K562 (cell line): ENCODE results near the gene CHRNA9. TPM values are rescaled to one million over a fixed set of nuclear protein-coding genes. Genes with fewer than 3 reads are reported as not detected.

Experiments
- ATAC-seq: fragments of 200-7000 bp; cut with Tn5 transposase; 3 replicates; pipeline ENCODE4 v1.9.1; 2020; ENCODE audit warnings: moderate library complexity
- BruUV-seq: library from RNA; stranded (reverse); fragments of 400-500 nt; replicated peaks from 2 replicates; lab custom pipeline; 2021; lab: Mats Ljungman, UMichigan
- CTCF ChIA-PET: fragments of 300-600 bp; formaldehyde crosslinking; extraction: SDS; loops from one replicate; lab custom pipeline; 2021; ENCODE audit warnings: low intra/inter-chr PET ratio; lab: Yijun Ruan, JAX
- POLR2A ChIA-PET: fragments of 300-600, 350-650 bp; sonication (Branson Sonifier 250); formaldehyde crosslinking; extraction: SDS; loops from one replicate; lab custom pipeline; 2021; ENCODE audit warnings: antibody characterized with exemption, inconsistent platforms; lab: Yijun Ruan, JAX
- DNase-seq, 4 experiments: peaks; one replicate each; pipeline versions ENCODE4 v3.0.0 to v3.0.0-alpha.2; 2011 to 2018; ENCODE audit warnings: low spot score in 3 of 4, mixed read lengths in 3 of 4; ENCODE audit errors: extremely low read depth in 1 of 4
- FAIRE-seq: peaks from 2 replicates; lab custom pipeline; 2011; peaks lifted over from hg19 to GRCh38; lab: Jason Lieb, UNC
- H2AFZ ChIP-seq: 2 replicates; pipeline ENCODE4 v1.6.0; 2011; ENCODE audit warnings: low read depth, low read length, control low read depth, inconsistent platforms
- H3K27ac ChIP-seq: fragments of 200-600 bp; 3 replicates; pipeline ENCODE4 v1.8.0; 2011; ENCODE audit warnings: low read depth, mild to moderate bottlenecking, control low read depth, inconsistent platforms, low read length, moderate library complexity, mixed read lengths; ENCODE audit errors: extremely low read depth
- H3K27me3 ChIP-seq, 2 experiments: fragments of 300-600 bp in 1 of 2; 2 replicates in 1 of 2; 3 replicates in 1 of 2; pipeline versions ENCODE4 v1.6.0 to v1.8.0; 2011; ENCODE audit warnings: inconsistent platforms in 2 of 2, low read length in 2 of 2, mild to moderate bottlenecking in 1 of 2, mixed read lengths in 1 of 2, moderate library complexity in 1 of 2; ENCODE audit not compliant: control insufficient read depth in 2 of 2, insufficient read depth in 2 of 2
- H3K36me3 ChIP-seq: fragments of 300-600 bp; 3 replicates; pipeline ENCODE4 v1.8.0; 2011; ENCODE audit warnings: mild to moderate bottlenecking, low read length, inconsistent platforms; ENCODE audit not compliant: control insufficient read depth, insufficient read depth
- H3K4me1 ChIP-seq, 2 experiments: fragments of 200-600 bp in 1 of 2; replicated peaks in 1 of 2; 2 replicates in 1 of 2; 3 replicates in 1 of 2; pipeline versions ENCODE4 v1.5.1 to v1.8.0; 2011; ENCODE audit warnings: inconsistent platforms in 2 of 2, low read length in 2 of 2, mild to moderate bottlenecking in 1 of 2, mixed read lengths in 1 of 2, moderate library complexity in 1 of 2; ENCODE audit not compliant: control insufficient read depth in 2 of 2, insufficient read depth in 2 of 2
- H3K4me2 ChIP-seq: 2 replicates; pipeline ENCODE4 v1.6.1; 2011; ENCODE audit warnings: low read length, control low read depth, inconsistent platforms, mixed read lengths; ENCODE audit not compliant: insufficient read depth
- H3K4me3 ChIP-seq: fragments of 200-600 bp; sonication (generic), shearing (Covaris generic); 2 replicates; pipeline ENCODE4 v1.5.1; 2016; ENCODE audit warnings: control low read depth, inconsistent platforms
- H3K79me2 ChIP-seq: fragments of 200-600 bp; 3 replicates; pipeline ENCODE4 v1.8.0; 2011; ENCODE audit warnings: low read length, inconsistent platforms; ENCODE audit not compliant: control insufficient read depth, insufficient read depth
- H3K9ac ChIP-seq, 2 experiments: 2 replicates each; pipeline versions ENCODE4 v1.6.0 to v1.6.1; 2011; ENCODE audit warnings: low read depth in 2 of 2, low read length in 2 of 2, control low read depth in 1 of 2, inconsistent platforms in 1 of 2, mild to moderate bottlenecking in 1 of 2, mixed read lengths in 1 of 2; ENCODE audit not compliant: insufficient read depth in 1 of 2
- H3K9me1 ChIP-seq: one replicate; pipeline ENCODE4 v1.6.0; 2011; ENCODE audit warnings: inconsistent platforms, mild to moderate bottlenecking, low read length, moderate library complexity; ENCODE audit not compliant: control insufficient read depth, insufficient read depth
- H3K9me3 ChIP-seq: replicated peaks from 2 replicates; pipeline ENCODE4 v1.5.1; 2011; ENCODE audit warnings: low read depth, low read length, inconsistent platforms; ENCODE audit not compliant: control insufficient read depth, insufficient read depth
- H4K20me1 ChIP-seq: replicated peaks from 2 replicates; pipeline ENCODE4 v1.6.1; 2011; ENCODE audit warnings: low read length, inconsistent platforms, mixed read lengths; ENCODE audit not compliant: control insufficient read depth, insufficient read depth
- ZNF561 ChIP-seq: fragments of 450-650 bp; formaldehyde crosslinking; conservative IDR thresholded peaks from 2 replicates; pipeline ENCODE4 v1.4.0; 2020; ENCODE audit warnings: mild to moderate bottlenecking, moderate library complexity
- WGBS: fragments of 100-300 bp; shearing (Covaris generic); methylation state at CpG from one replicate; pipeline ENCODE4 v1.1.6; 2016; ENCODE audit warnings: low coverage, mixed read lengths; ENCODE audit not compliant: insufficient coverage; ENCODE audit errors: missing lambda C conversion rate; 5-methylcytosine and 5-hydroxymethylcytosine counted together
- in situ Hi-C: fragments of 300-500 bp; cut with MboI; formaldehyde crosslinking; loops from 4 replicates; pipeline ENCODE4 v1.15.0; 2018; ENCODE audit warnings: inconsistent platforms, mixed read lengths
- intact Hi-C: fragments of 100-400 bp; cut with micrococcal nuclease; formaldehyde crosslinking; loops from 2 replicates; pipeline ENCODE4 v1.14.2; 2022
- polyA plus RNA-seq, 8 experiments: library from polyadenylated mRNA; depleted of rRNA in 4 of 8; stranded (reverse) in 5 of 8; unstranded in 3 of 8; fragments of >200 nt; fragmentation: Nextera tagmentation in 2 of 8; fragmentation: Illumina TruSeq in 1 of 8; extraction: Ambion mirVana in 2 of 8; extraction: Trizol in 1 of 8; gene quantifications; 2 replicates each; pipeline versions ENCODE4 v1.2.1 to v1.2.3, GENCODE V29; 2011 to 2014; ENCODE audit warnings: inconsistent platforms in 1 of 8, missing spikeins in 1 of 8
- total RNA-seq, 7 experiments: library from RNA; depleted of rRNA in 6 of 7; stranded (reverse); fragments of >200 nt in 6 of 7; fragmentation: Illumina TruSeq in 2 of 7; extraction: Trizol in 2 of 7; gene quantifications; 2 replicates each; pipeline versions ENCODE4 v1.2.1 to v1.2.3, GENCODE V29; 2011 to 2021; ENCODE audit warnings: low replicate concordance in 1 of 7
- TF ChIP-seq, protein P1 (sequence below): conservative IDR thresholded peaks from 2 replicates; pipeline ENCODE4 v1.6.1; 2011; ENCODE audit warnings: low read depth, mild to moderate bottlenecking, low read length; ENCODE audit not compliant: control insufficient read depth
- TF ChIP-seq, protein P2 (sequence below): fragments of 450-650 bp; IDR thresholded peaks from 2 replicates; pipeline ENCODE4 v1.6.1; 2016; ENCODE audit warnings: low read depth

CHRNA9 gene
- total and polyA plus RNA-seq, 9 of the 15 experiments (the other 6 are each of a cell fraction or from before 2014, with no cell fraction given) = not detected

DNA sequence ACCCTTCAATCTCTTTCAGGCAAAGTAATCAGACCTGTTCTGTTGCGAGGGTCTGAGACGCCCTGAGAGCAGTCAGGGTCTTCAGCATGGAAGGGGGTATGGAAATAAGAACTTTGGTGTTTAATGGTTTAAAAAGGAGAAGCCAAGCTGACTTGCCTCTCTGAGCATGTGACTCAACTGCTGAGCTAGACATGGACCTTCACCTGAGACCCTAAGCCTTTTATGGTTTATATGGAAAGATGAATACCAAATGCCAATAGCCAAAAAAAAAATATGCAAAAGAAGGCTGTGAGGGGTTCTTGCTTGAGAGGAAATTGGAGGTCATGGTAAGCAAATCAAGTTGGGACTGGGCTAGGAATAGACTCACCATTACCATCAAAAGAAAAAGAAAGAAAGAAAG lies 30.6 kb downstream of the CHRNA9 start:
- no peaks in the 10 kb centered on the region for H3K79me2 ChIP-seq
- DNase-seq (no peak), ATAC-seq (no peak), FAIRE-seq (no peak)
- H3K9me1 ChIP-seq = no peaks in the 10 kb centered on the region
- H3K36me3 ChIP-seq = no peaks in the 10 kb centered on the region
- H2AFZ ChIP-seq = no peak overlapping the region
- no peak overlapping the region for H3K27ac ChIP-seq
- no peaks in the 10 kb centered on the region for H3K9me3 ChIP-seq
- BruUV-seq = no TSS peak
- no peaks in the 10 kb centered on the region for H3K4me1 ChIP-seq
- 0% methylated on average over 2 of the region's 2 CpGs for WGBS
- ChIA-PET CTCF (no interaction called here), POLR2A (no interaction called here)
- peaks cover 24 to 35% of the 10 kb centered on the region in 2 experiments for H3K27me3 ChIP-seq
- no peak overlapping the region for H3K4me3 ChIP-seq
- in situ Hi-C loops (no loop called here), intact Hi-C loops (no loop called here)
- H4K20me1 ChIP-seq = no peaks in the 10 kb centered on the region
- no peak overlapping the region for H3K4me2 ChIP-seq
- H3K9ac ChIP-seq = no peak overlapping the region
- TF ChIP-seq ZNF561 (CRISPR knock-in tag) = no peak
- TF ChIP-seq, protein P1, sequence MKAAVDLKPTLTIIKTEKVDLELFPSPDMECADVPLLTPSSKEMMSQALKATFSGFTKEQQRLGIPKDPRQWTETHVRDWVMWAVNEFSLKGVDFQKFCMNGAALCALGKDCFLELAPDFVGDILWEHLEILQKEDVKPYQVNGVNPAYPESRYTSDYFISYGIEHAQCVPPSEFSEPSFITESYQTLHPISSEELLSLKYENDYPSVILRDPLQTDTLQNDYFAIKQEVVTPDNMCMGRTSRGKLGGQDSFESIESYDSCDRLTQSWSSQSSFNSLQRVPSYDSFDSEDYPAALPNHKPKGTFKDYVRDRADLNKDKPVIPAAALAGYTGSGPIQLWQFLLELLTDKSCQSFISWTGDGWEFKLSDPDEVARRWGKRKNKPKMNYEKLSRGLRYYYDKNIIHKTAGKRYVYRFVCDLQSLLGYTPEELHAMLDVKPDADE = no peak
- TF ChIP-seq, protein P2, sequence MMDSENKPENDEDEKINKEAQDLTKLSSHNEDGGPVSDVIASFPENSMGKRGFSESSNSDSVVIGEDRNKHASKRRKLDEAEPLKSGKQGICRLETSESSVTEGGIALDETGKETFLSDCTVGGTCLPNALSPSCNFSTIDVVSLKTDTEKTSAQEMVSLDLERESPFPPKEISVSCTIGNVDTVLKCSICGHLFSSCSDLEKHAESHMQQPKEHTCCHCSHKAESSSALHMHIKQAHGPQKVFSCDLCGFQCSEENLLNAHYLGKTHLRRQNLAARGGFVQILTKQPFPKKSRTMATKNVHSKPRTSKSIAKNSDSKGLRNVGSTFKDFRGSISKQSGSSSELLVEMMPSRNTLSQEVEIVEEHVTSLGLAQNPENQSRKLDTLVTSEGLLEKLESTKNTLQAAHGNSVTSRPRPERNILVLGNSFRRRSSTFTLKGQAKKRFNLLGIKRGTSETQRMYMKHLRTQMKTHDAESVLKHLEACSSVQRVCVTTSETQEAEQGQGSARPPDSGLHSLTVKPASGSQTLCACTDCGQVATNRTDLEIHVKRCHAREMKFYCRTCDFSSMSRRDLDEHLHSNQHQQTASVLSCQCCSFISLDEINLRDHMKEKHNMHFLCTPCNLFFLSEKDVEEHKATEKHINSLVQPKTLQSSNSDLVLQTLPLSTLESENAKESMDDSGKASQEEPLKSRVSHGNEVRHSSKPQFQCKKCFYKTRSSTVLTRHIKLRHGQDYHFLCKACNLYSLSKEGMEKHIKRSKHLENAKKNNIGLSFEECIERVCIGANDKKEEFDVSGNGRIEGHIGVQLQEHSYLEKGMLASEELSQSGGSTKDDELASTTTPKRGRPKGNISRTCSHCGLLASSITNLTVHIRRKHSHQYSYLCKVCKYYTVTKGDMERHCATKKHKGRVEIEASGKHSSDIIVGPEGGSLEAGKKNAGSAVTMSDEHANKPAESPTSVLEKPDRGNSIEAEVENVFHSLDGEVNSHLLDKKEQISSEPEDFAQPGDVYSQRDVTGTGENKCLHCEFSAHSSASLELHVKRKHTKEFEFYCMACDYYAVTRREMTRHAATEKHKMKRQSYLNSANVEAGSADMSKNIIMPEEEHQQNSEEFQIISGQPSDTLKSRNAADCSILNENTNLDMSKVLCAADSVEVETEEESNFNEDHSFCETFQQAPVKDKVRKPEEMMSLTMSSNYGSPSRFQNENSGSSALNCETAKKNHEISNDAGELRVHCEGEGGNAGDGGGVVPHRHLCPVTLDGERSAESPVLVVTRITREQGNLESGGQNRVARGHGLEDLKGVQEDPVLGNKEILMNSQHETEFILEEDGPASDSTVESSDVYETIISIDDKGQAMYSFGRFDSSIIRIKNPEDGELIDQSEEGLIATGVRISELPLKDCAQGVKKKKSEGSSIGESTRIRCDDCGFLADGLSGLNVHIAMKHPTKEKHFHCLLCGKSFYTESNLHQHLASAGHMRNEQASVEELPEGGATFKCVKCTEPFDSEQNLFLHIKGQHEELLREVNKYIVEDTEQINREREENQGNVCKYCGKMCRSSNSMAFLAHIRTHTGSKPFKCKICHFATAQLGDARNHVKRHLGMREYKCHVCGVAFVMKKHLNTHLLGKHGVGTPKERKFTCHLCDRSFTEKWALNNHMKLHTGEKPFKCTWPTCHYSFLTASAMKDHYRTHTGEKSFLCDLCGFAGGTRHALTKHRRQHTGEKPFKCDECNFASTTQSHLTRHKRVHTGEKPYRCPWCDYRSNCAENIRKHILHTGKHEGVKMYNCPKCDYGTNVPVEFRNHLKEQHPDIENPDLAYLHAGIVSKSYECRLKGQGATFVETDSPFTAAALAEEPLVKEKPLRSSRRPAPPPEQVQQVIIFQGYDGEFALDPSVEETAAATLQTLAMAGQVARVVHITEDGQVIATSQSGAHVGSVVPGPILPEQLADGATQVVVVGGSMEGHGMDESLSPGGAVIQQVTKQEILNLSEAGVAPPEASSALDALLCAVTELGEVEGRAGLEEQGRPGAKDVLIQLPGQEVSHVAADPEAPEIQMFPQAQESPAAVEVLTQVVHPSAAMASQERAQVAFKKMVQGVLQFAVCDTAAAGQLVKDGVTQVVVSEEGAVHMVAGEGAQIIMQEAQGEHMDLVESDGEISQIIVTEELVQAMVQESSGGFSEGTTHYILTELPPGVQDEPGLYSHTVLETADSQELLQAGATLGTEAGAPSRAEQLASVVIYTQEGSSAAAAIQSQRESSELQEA = no peak
